GM23248 (cell line): ENCODE measurements around the gene KCTD7. TPM values are rescaled to one million over a fixed set of nuclear protein-coding genes. Genes with fewer than 3 reads are reported as not detected.
"Not testable (repeated sequence)": the region's sequence is repeated elsewhere in the genome, so short reads cannot be mapped to it uniquely, and the experiment has no call there.

Experiments
- DNase-seq: peaks from one replicate; pipeline ENCODE4 v3.0.0-alpha.2; 2015
- H2AFZ ChIP-seq: fragments of 200-600 bp; sonication (generic); 2 replicates; pipeline ENCODE4 v1.6.1; 2016; ENCODE audit warnings: antibody characterized with exemption
- H3F3A ChIP-seq: fragments of 200-600 bp; sonication (generic); 2 replicates; pipeline ENCODE4 v1.6.1; 2016; ENCODE audit warnings: mild to moderate bottlenecking, antibody characterized with exemption, mixed run types; ENCODE audit not compliant: insufficient read depth
- H3K27ac ChIP-seq: fragments of 200-600 bp; sonication (generic); 2 replicates; pipeline ENCODE4 v1.5.1; 2016; ENCODE audit warnings: mild to moderate bottlenecking
- H3K27me3 ChIP-seq: fragments of 200-600 bp; sonication (generic); replicated peaks from 2 replicates; pipeline ENCODE4 v1.6.1; 2016; ENCODE audit warnings: mild to moderate bottlenecking; ENCODE audit not compliant: insufficient read depth
- H3K36me3 ChIP-seq: fragments of 200-600 bp; sonication (generic); 2 replicates; pipeline ENCODE4 v1.6.1; 2016; ENCODE audit warnings: low read depth, mild to moderate bottlenecking
- H3K4me1 ChIP-seq: fragments of 200-600 bp; sonication (generic); 2 replicates; pipeline ENCODE4 v1.6.1; 2016; ENCODE audit warnings: mild to moderate bottlenecking; ENCODE audit not compliant: insufficient read depth
- H3K4me2 ChIP-seq: fragments of 200-600 bp; sonication (generic); one replicate; pipeline ENCODE4 v1.6.1; 2016; ENCODE audit warnings: mild to moderate bottlenecking; ENCODE audit not compliant: unreplicated experiment
- H3K4me3 ChIP-seq: fragments of 200-600 bp; sonication (generic); 2 replicates; pipeline ENCODE4 v1.5.1; 2016; ENCODE audit warnings: mild to moderate bottlenecking
- H3K79me2 ChIP-seq: fragments of 200-600 bp; sonication (generic); 2 replicates; pipeline ENCODE4 v1.6.1; 2016; ENCODE audit warnings: mild to moderate bottlenecking; ENCODE audit not compliant: insufficient read depth
- H3K9ac ChIP-seq: fragments of 200-600 bp; sonication (generic); 2 replicates; pipeline ENCODE4 v1.6.1; 2016; ENCODE audit warnings: mild to moderate bottlenecking
- H3K9me2 ChIP-seq: fragments of 200-600 bp; sonication (generic); 2 replicates; pipeline ENCODE4 v1.6.1; 2016; ENCODE audit warnings: mixed run types, mild to moderate bottlenecking, moderate library complexity; ENCODE audit not compliant: insufficient read depth
- H3K9me3 ChIP-seq: fragments of 200-600 bp; sonication (generic); one replicate; pipeline ENCODE4 v1.6.1; 2017; ENCODE audit warnings: low read depth
- H4K20me1 ChIP-seq: fragments of 200-600 bp; sonication (generic); 2 replicates; pipeline ENCODE4 v1.6.0; 2016; ENCODE audit not compliant: insufficient read depth
- EZH2 ChIP-seq: fragments of 200-600 bp; sonication (generic); IDR thresholded peaks from 2 replicates; pipeline ENCODE4 v1.6.1; 2018; ENCODE audit warnings: antibody characterized with exemption, mild to moderate bottlenecking; ENCODE audit not compliant: insufficient read depth, poor library complexity, severe bottlenecking
- EZH2phosphoT487 ChIP-seq: fragments of 200-600 bp; sonication (generic); IDR thresholded peaks from 2 replicates; pipeline ENCODE4 v1.6.1; 2018; ENCODE audit warnings: antibody characterized with exemption, moderate library complexity, mild to moderate bottlenecking, low read depth; ENCODE audit not compliant: insufficient read depth
- WGBS, 2 experiments: methylation state at CpG; one replicate each; pipeline ENCODE4 v1.1.6; 2015 to 2017; ENCODE audit warnings: low lambda C conversion rate in 2 of 2, low coverage in 1 of 2; ENCODE audit errors: missing lambda C conversion rate in 2 of 2; 5-methylcytosine and 5-hydroxymethylcytosine counted together
- in situ Hi-C: fragments of 300-500 bp; cut with MboI; formaldehyde crosslinking; loops from 2 replicates; pipeline ENCODE4 v1.15.0; 2020
- polyA plus RNA-seq: library from polyadenylated mRNA; unstranded; fragments of >200 nt; fragmentation: Nextera tagmentation; extraction: Ambion mirVana; gene quantifications from 2 replicates; pipeline ENCODE4 v1.2.1, GENCODE V29; 2016
- total RNA-seq: library from RNA; depleted of rRNA; stranded (reverse); fragments of >200 nt; shearing (Covaris generic); gene quantifications from 2 replicates; pipeline ENCODE4 v1.2.3, GENCODE V29; 2014

The KCTD7 gene
- total and polyA plus RNA-seq, 2 experiments from 2014 or later = 5.0 to 11.6 TPM

GRCh38 chr7:66668112-66668511 is 39.4 kb downstream of the KCTD7 start:
- Histone ChIP-seq H3K4me2 (no peak overlapping the region), H2AFZ (no peak overlapping the region), H4K20me1 (peaks cover under 1% of the 10 kb centered on the region), H3K4me1 (0 out of 2 replicates have a peak, but pooled peaks cover under 1% of the 10 kb centered on the region), H3K9me2 (no peaks in the 10 kb centered on the region), H3K9ac (no peak overlapping the region), H3K27ac (no peak overlapping the region), H3K27me3 (no peaks in the 10 kb centered on the region), H3K36me3 (no peaks in the 10 kb centered on the region), H3F3A (0 out of 2 replicates have a peak, but pooled peaks cover 6% of the 10 kb centered on the region), H3K4me3 (no peak overlapping the region), H3K9me3 (no peaks in the 10 kb centered on the region), H3K79me2 (peaks cover 87% of the 10 kb centered on the region)
- in situ Hi-C loops = no loop called here
- 86 to 92% methylated on average over 7 of the region's 7 CpGs for WGBS, 2 experiments
- no peak for TF ChIP-seq EZH2phosphoT487
- no peak for DNase-seq

- no peak for DNase-seq
- H3K9ac ChIP-seq = no peak overlapping the region
- 0 out of 2 replicates have a peak, but pooled peaks cover 6% of the 10 kb centered on the region for H3F3A ChIP-seq
- in situ Hi-C loops = no loop called here
- no peaks in the 10 kb centered on the region for H3K9me2 ChIP-seq
- H4K20me1 ChIP-seq = no peaks in the 10 kb centered on the region; the same call in 1 of the 2 replicates
- H3K79me2 ChIP-seq = peaks cover 84% of the 10 kb centered on the region
- 0 out of 2 replicates have a peak, but pooled peaks cover 3% of the 10 kb centered on the region for H3K4me1 ChIP-seq
- H3K9me3 ChIP-seq = no peaks in the 10 kb centered on the region
- no peak overlapping the region for H3K27ac ChIP-seq
- H3K4me2 ChIP-seq = no peak overlapping the region
- TF ChIP-seq EZH2 (no peak), EZH2phosphoT487 (no peak)
- no peaks in the 10 kb centered on the region for H3K36me3 ChIP-seq
- H3K27me3 ChIP-seq = no peaks in the 10 kb centered on the region
- WGBS, 2 experiments = 91 to 96% methylated on average over 7 of the region's 7 CpGs
- no peak overlapping the region for H3K4me3 ChIP-seq
- no peak overlapping the region for H2AFZ ChIP-seq
These were observed 40.0 kb downstream of the KCTD7 start for GRCh38 chr7:66668677-66669076.

GRCh38 chr7:66669088-66669487 is 40.4 kb downstream of the KCTD7 start:
- in situ Hi-C loops = no loop called here
- Histone ChIP-seq H3F3A (0 out of 2 replicates have a peak, but pooled peaks cover 9% of the 10 kb centered on the region), H3K4me1 (0 out of 2 replicates have a peak, but pooled peaks cover 3% of the 10 kb centered on the region), H3K4me3 (no peak overlapping the region), H3K9me2 (no peaks in the 10 kb centered on the region), H4K20me1 (no peaks in the 10 kb centered on the region; the same call in 1 of the 2 replicates), H3K36me3 (no peaks in the 10 kb centered on the region), H3K27ac (no peak overlapping the region), H3K27me3 (no peaks in the 10 kb centered on the region), H3K79me2 (peaks cover 84% of the 10 kb centered on the region), H3K4me2 (no peak overlapping the region), H3K9me3 (no peaks in the 10 kb centered on the region), H2AFZ (no peak overlapping the region), H3K9ac (no peak overlapping the region)
- no peak for DNase-seq
- TF ChIP-seq EZH2 (no peak), EZH2phosphoT487 (no peak)
- 92 to 100% methylated on average over 5 to 7 of the region's 7 CpGs for WGBS, 2 experiments

- in situ Hi-C loops = no loop called here
- DNase-seq = no peak
- H3K9ac ChIP-seq = no peak overlapping the region
- no peaks in the 10 kb centered on the region for H3K27me3 ChIP-seq
- peaks cover 84% of the 10 kb centered on the region for H3K79me2 ChIP-seq
- no peaks in the 10 kb centered on the region for H3K9me3 ChIP-seq
- 87 to 92% methylated on average over 5 of the region's 5 CpGs for WGBS, 2 experiments
- H4K20me1 ChIP-seq = no peaks in the 10 kb centered on the region; the same call in 1 of the 2 replicates
- H3K4me2 ChIP-seq = no peak overlapping the region
- 0 out of 2 replicates have a peak, but pooled peaks cover 3% of the 10 kb centered on the region for H3K4me1 ChIP-seq
- no peaks in the 10 kb centered on the region for H3K36me3 ChIP-seq
- no peaks in the 10 kb centered on the region for H3K9me2 ChIP-seq
- TF ChIP-seq EZH2phosphoT487 (no peak), EZH2 (no peak)
- H3K4me3 ChIP-seq = no peak overlapping the region
- 0 out of 2 replicates have a peak, but pooled peaks cover 10% of the 10 kb centered on the region for H3F3A ChIP-seq
- H3K27ac ChIP-seq = no peak overlapping the region
- H2AFZ ChIP-seq = no peak overlapping the region
These were observed 40.8 kb downstream of the KCTD7 start for GRCh38 chr7:66669496-66669895.

GRCh38 chr7:66671034-66671433 is 42.4 kb downstream of the KCTD7 start:
- Histone ChIP-seq H3K9me2 (no peaks in the 10 kb centered on the region), H3K4me2 (no peak overlapping the region), H3K27ac (no peak overlapping the region), H3K27me3 (no peaks in the 10 kb centered on the region), H3K9me3 (no peaks in the 10 kb centered on the region), H3K4me1 (0 out of 2 replicates have a peak, but pooled peaks cover 3% of the 10 kb centered on the region), H3K9ac (no peak overlapping the region), H3F3A (0 out of 2 replicates have a peak, but pooled peaks cover 10% of the 10 kb centered on the region), H2AFZ (no peak overlapping the region), H4K20me1 (no peaks in the 10 kb centered on the region; the same call in 1 of the 2 replicates), H3K4me3 (no peak overlapping the region), H3K79me2 (peaks cover 84% of the 10 kb centered on the region), H3K36me3 (no peaks in the 10 kb centered on the region)
- in situ Hi-C loops = no loop called here
- TF ChIP-seq EZH2 (no peak), EZH2phosphoT487 (no peak)
- WGBS, 2 experiments = 92 to 97% methylated on average over 3 of the region's 3 CpGs
- DNase-seq = no peak

GRCh38 chr7:66671486-66671885 is 42.8 kb downstream of the KCTD7 start:
- H3K27ac ChIP-seq, H3K9ac ChIP-seq, H2AFZ ChIP-seq, H3K4me3 ChIP-seq, H3K4me1 ChIP-seq, DNase-seq, H3K27me3 ChIP-seq, H3K9me2 ChIP-seq, H3K36me3 ChIP-seq, H3K9me3 ChIP-seq, in situ Hi-C loops, H4K20me1 ChIP-seq, H3K4me2 ChIP-seq: not testable (repeated sequence)
- WGBS, 2 experiments = 53 to 54% methylated on average over 2 of the region's 2 CpGs
- H3K79me2 ChIP-seq = peaks cover 84% of the 10 kb centered on the region
- 0 out of 2 replicates have a peak, but pooled peaks cover 10% of the 10 kb centered on the region for H3F3A ChIP-seq
